Measurements from ENCODE around the gene NAV2. TPM values are rescaled to one million over a fixed set of nuclear protein-coding genes. Genes with fewer than 3 reads are reported as not detected.

The NAV2 gene
- total RNA-seq, 1 experiment from 2014 or later, result 2.1 TPM

DNA sequence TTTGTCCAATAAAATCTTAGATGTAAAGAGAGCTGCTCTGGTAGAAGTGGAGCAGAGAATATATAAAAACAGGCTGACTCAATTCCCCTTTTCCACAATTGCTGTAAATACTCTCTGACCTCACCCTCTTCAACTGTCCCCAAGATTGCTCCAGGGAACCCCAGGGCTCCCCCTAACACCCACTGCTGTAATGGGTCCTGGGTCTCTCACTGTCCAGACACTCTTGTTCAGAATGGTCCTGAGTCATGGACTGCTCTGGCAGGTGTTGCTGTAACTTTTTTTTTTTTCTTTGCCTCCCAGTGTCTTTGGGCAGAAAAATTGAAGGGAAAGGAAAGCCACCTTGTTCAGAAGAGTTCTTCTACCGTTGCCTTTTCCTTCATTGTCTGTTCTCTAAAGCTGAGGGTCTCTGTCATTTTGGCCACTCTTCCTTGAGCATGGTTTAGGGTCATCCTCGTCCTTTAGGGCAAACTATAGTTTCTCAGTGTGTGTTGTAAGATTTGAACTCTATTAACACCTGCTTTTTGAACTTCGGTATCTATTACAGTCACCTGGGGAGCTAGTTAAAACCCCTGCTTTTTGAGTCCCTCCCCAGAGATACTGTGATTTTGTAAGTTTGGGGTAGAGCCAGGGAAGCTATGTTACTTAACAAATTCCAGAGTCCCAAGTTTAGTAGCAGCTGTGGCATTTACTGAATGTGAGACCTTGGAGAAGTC lies 209.5 kb downstream of the NAV2 start:
- Histone ChIP-seq H3K4me2 (ENCODE audit: low read length) (no peak overlapping the region), H3K9me3 (ENCODE audit: control insufficient read depth in 1 of 2, insufficient read depth in 1 of 2, low read depth in 1 of 2, low read length in 2 of 2) (no peaks in the 10 kb centered on the region), H3K4me3 (replicated peaks in 1 of 2; ENCODE audit: low read depth in 1 of 2, low read length in 2 of 2) (no peak overlapping the region), H3K4me1 (ENCODE audit: control insufficient read depth in 1 of 2, insufficient read depth in 2 of 2, low read length in 2 of 2) (peaks cover 0 to 11% of the 10 kb centered on the region in 2 experiments; a peak in 1 of 4 replicates), H3K27me3 (ENCODE audit: insufficient read depth, low read length) (peaks cover 26% of the 10 kb centered on the region), H3K36me3 (ENCODE audit: control insufficient read depth in 1 of 2, insufficient read depth in 2 of 2, low read length in 2 of 2) (no peaks in the 10 kb centered on the region), H3K9ac (ENCODE audit: low read length) (no peak overlapping the region), H4K20me1 (ENCODE audit: insufficient read depth) (no peaks in the 10 kb centered on the region), H3K9me2 (ENCODE audit: insufficient read depth) (no peaks in the 10 kb centered on the region), H3K27ac (ENCODE audit: low read depth, low read length) (no peak overlapping the region), H3K79me2 (ENCODE audit: insufficient read depth, low read length) (no peaks in the 10 kb centered on the region), H2AFZ (ENCODE audit: low read depth, low read length, poor library complexity, severe bottlenecking) (no peak overlapping the region)
- ATAC-seq (no peak), DNase-seq (ENCODE audit: low read depth, low spot score) (no peak)
- no TSS peak for BruUV-seq (replicated peaks)
- intact Hi-C loops (cut with micrococcal nuclease), result no loop called here
- POLR2A ChIA-PET, result no interaction called here
- TF ChIP-seq SIN3A (IDR thresholded peaks at IDR 0.05; ENCODE audit: low read depth) (no peak), RAD21 (IDR thresholded peaks at IDR 0.05; ENCODE audit: low read depth) (no peak), CBX3 (IDR thresholded peaks at IDR 0.05; ENCODE audit: low read depth) (no peak), ZNF274 (IDR thresholded peaks at IDR 0.05; ENCODE audit: low read depth, low read length) (no peak), EZH2phosphoT487 (IDR thresholded peaks at IDR 0.05; ENCODE audit: borderline replicate concordance) (no peak), ELF1 (IDR thresholded peaks at IDR 0.05; ENCODE audit: borderline replicate concordance, low read depth) (no peak)
- CTCF ChIA-PET, result no interaction called here
- RAD21 ChIA-PET (ENCODE audit: low non-redundant PET in 1 of 2, low total read pairs in 2 of 2, uncharacterized antibody in 2 of 2, unreplicated experiment in 2 of 2), result no interaction called here

- TF ChIP-seq POLR2AphosphoS5 (IDR thresholded peaks at IDR 0.05; ENCODE audit: low read depth, low read length) (no peak), ZFX (IDR thresholded peaks at IDR 0.05) (no peak), RAD21 (IDR thresholded peaks at IDR 0.05; ENCODE audit: low read depth) (no peak), CBX3 (IDR thresholded peaks at IDR 0.05; ENCODE audit: low read depth) (no peak), MAX (IDR thresholded peaks at IDR 0.05) (no peak)
- ChIA-PET CTCF (no interaction called here), RAD21 (ENCODE audit: low non-redundant PET in 1 of 2, low total read pairs in 2 of 2, uncharacterized antibody in 2 of 2, unreplicated experiment in 2 of 2) (no interaction called here), POLR2A (no interaction called here)
- no peaks in the 10 kb centered on the region for H4K20me1 ChIP-seq (ENCODE audit: insufficient read depth)
- ATAC-seq (no peak), DNase-seq (ENCODE audit: low read depth, low spot score) (no peak)
- H3K27ac ChIP-seq (ENCODE audit: low read depth, low read length), result no peak overlapping the region
- H3K9me3 ChIP-seq (ENCODE audit: control insufficient read depth in 1 of 2, insufficient read depth in 1 of 2, low read depth in 1 of 2, low read length in 2 of 2), result no peaks in the 10 kb centered on the region
- intact Hi-C loops (cut with micrococcal nuclease), result no loop called here
- no TSS peak for BruUV-seq (replicated peaks)
- no peak overlapping the region for H2AFZ ChIP-seq (ENCODE audit: low read depth, low read length, poor library complexity, severe bottlenecking)
- peaks cover 0 to 11% of the 10 kb centered on the region in 2 experiments; a peak in 1 of 4 replicates for H3K4me1 ChIP-seq (ENCODE audit: control insufficient read depth in 1 of 2, insufficient read depth in 2 of 2, low read length in 2 of 2)
- peaks cover 26% of the 10 kb centered on the region for H3K27me3 ChIP-seq (ENCODE audit: insufficient read depth, low read length)
- H3K9me2 ChIP-seq (ENCODE audit: insufficient read depth), result no peaks in the 10 kb centered on the region
- H3K79me2 ChIP-seq (ENCODE audit: insufficient read depth, low read length), result no peaks in the 10 kb centered on the region
- no peaks in the 10 kb centered on the region for H3K36me3 ChIP-seq (ENCODE audit: control insufficient read depth in 1 of 2, insufficient read depth in 2 of 2, low read length in 2 of 2)
- H3K9ac ChIP-seq (ENCODE audit: low read length), result no peak overlapping the region
- no peak overlapping the region for H3K4me2 ChIP-seq (ENCODE audit: low read length)
- no peak overlapping the region for H3K4me3 ChIP-seq (replicated peaks in 1 of 2; ENCODE audit: low read depth in 1 of 2, low read length in 2 of 2)
Measured at GRCh38 chr11:19922689-19923035, 210.0 kb downstream of the NAV2 start.

Data from HCT116 (cell line).